IPS-18a (cell line): ENCODE data around the gene ATP2B2.

Experiments used
- H3K27ac ChIP-seq: one replicate; pipeline ENCODE4 v1.5.1; 2013; ENCODE audit warnings: low read length
- H3K27me3 ChIP-seq: one replicate; pipeline ENCODE4 v1.6.1; 2013; ENCODE audit warnings: mild to moderate bottlenecking, low read length; ENCODE audit not compliant: control insufficient read depth, insufficient read depth
- H3K36me3 ChIP-seq: one replicate; pipeline ENCODE4 v1.6.1; 2013; ENCODE audit warnings: low read depth, low read length; ENCODE audit not compliant: control insufficient read depth
- H3K4me1 ChIP-seq: one replicate; pipeline ENCODE4 v1.6.1; 2013; ENCODE audit warnings: low read depth, low read length; ENCODE audit not compliant: control insufficient read depth
- H3K4me3 ChIP-seq: one replicate; pipeline ENCODE4 v1.5.1; 2013; ENCODE audit warnings: low read length
- H3K9ac ChIP-seq: one replicate; pipeline ENCODE4 v1.6.1; 2013; ENCODE audit warnings: mild to moderate bottlenecking, low read length, moderate library complexity
- H3K9me3 ChIP-seq: one replicate; pipeline ENCODE4 v1.6.1; 2013; ENCODE audit warnings: low read depth, low read length; ENCODE audit not compliant: control insufficient read depth

Gene ATP2B2

GRCh38 chr3:10518506-10519150, 13.2 kb upstream of the ATP2B2 start:
- H3K4me1 ChIP-seq = no peaks in the 10 kb centered on the region
- H3K4me3 ChIP-seq = no peak overlapping the region
- H3K27me3 ChIP-seq = no peaks in the 10 kb centered on the region
- H3K36me3 ChIP-seq = no peaks in the 10 kb centered on the region
- no peak overlapping the region for H3K27ac ChIP-seq
- H3K9me3 ChIP-seq = no peaks in the 10 kb centered on the region
- H3K9ac ChIP-seq = no peak overlapping the region

- Histone ChIP-seq H3K4me3 (no peak overlapping the region), H3K27me3 (no peaks in the 10 kb centered on the region), H3K36me3 (no peaks in the 10 kb centered on the region), H3K9me3 (no peaks in the 10 kb centered on the region), H3K4me1 (no peaks in the 10 kb centered on the region), H3K9ac (no peak overlapping the region), H3K27ac (no peak overlapping the region)
Measured at GRCh38 chr3:10517627-10518026, 12.2 kb upstream of the ATP2B2 start.

GRCh38 chr3:10516544-10517452, 11.4 kb upstream of the ATP2B2 start:
- Histone ChIP-seq H3K9ac (no peak overlapping the region), H3K9me3 (no peaks in the 10 kb centered on the region), H3K27ac (no peak overlapping the region), H3K36me3 (no peaks in the 10 kb centered on the region), H3K4me3 (no peak overlapping the region), H3K27me3 (no peaks in the 10 kb centered on the region), H3K4me1 (no peaks in the 10 kb centered on the region)

GRCh38 chr3:10515884-10516495, 10.6 kb upstream of the ATP2B2 start:
- no peak overlapping the region for H3K27ac ChIP-seq

GRCh38 chr3:10515396-10515795, 10.0 kb upstream of the ATP2B2 start:
- no peak overlapping the region for H3K27ac ChIP-seq
- no peak overlapping the region for H3K9ac ChIP-seq
- H3K4me3 ChIP-seq = no peak overlapping the region
- no peaks in the 10 kb centered on the region for H3K9me3 ChIP-seq
- H3K27me3 ChIP-seq = no peaks in the 10 kb centered on the region
- no peaks in the 10 kb centered on the region for H3K36me3 ChIP-seq
- H3K4me1 ChIP-seq = no peaks in the 10 kb centered on the region

More at GRCh38 chr3:10515884-10516495, 10.6 kb upstream of the ATP2B2 start:
- no peaks in the 10 kb centered on the region for H3K27me3 ChIP-seq
- H3K4me1 ChIP-seq = no peaks in the 10 kb centered on the region
- no peaks in the 10 kb centered on the region for H3K36me3 ChIP-seq
- no peaks in the 10 kb centered on the region for H3K9me3 ChIP-seq
- H3K4me3 ChIP-seq = no peak overlapping the region
- no peak overlapping the region for H3K9ac ChIP-seq

GRCh38 chr3:10514407-10515069, 9.2 kb upstream of the ATP2B2 start:
- H3K9me3 ChIP-seq = no peaks in the 10 kb centered on the region
- H3K36me3 ChIP-seq = no peaks in the 10 kb centered on the region
- no peak overlapping the region for H3K4me3 ChIP-seq
- no peak overlapping the region for H3K27ac ChIP-seq
- H3K4me1 ChIP-seq = no peaks in the 10 kb centered on the region
- no peaks in the 10 kb centered on the region for H3K27me3 ChIP-seq
- H3K9ac ChIP-seq = no peak overlapping the region

GRCh38 chr3:10513306-10513705, 7.9 kb upstream of the ATP2B2 start:
- Histone ChIP-seq H3K4me3 (no peak overlapping the region), H3K9ac (no peak overlapping the region), H3K27ac (no peak overlapping the region), H3K36me3 (no peaks in the 10 kb centered on the region), H3K9me3 (no peaks in the 10 kb centered on the region), H3K27me3 (no peaks in the 10 kb centered on the region), H3K4me1 (no peaks in the 10 kb centered on the region)

GRCh38 chr3:10512687-10513086, 7.3 kb upstream of the ATP2B2 start:
- Histone ChIP-seq H3K4me1 (no peaks in the 10 kb centered on the region), H3K36me3 (no peaks in the 10 kb centered on the region), H3K27ac (no peak overlapping the region), H3K9ac (no peak overlapping the region), H3K4me3 (no peak overlapping the region), H3K9me3 (no peaks in the 10 kb centered on the region), H3K27me3 (no peaks in the 10 kb centered on the region)

- Histone ChIP-seq H3K4me1 (no peaks in the 10 kb centered on the region), H3K9ac (no peak overlapping the region)
Measured at GRCh38 chr3:10511809-10512494, 6.6 kb upstream of the ATP2B2 start.

GRCh38 chr3:10510743-10511432, 5.5 kb upstream of the ATP2B2 start:
- Histone ChIP-seq H3K9ac (no peak overlapping the region), H3K27me3 (no peaks in the 10 kb centered on the region), H3K9me3 (no peaks in the 10 kb centered on the region), H3K4me3 (no peak overlapping the region), H3K36me3 (no peaks in the 10 kb centered on the region), H3K27ac (no peak overlapping the region), H3K4me1 (no peaks in the 10 kb centered on the region)

More at GRCh38 chr3:10511809-10512494, 6.6 kb upstream of the ATP2B2 start:
- H3K4me3 ChIP-seq = no peak overlapping the region
- no peaks in the 10 kb centered on the region for H3K36me3 ChIP-seq
- H3K9me3 ChIP-seq = no peaks in the 10 kb centered on the region
- H3K27me3 ChIP-seq = no peaks in the 10 kb centered on the region
- H3K27ac ChIP-seq = no peak overlapping the region
